OCI-LY1 (cell line): ENCODE measurements around the gene SLC25A31.

ENCODE experiments used
- EZH2 ChIP-seq: fragments of 200-600 bp; sonication (generic), shearing (Covaris generic); IDR thresholded peaks from 2 replicates; pipeline ENCODE4 v1.8.0; 2017; ENCODE audit warnings: borderline replicate concordance, mixed run types, mild to moderate bottlenecking, antibody characterized with exemption, low read length, moderate library complexity, mixed read lengths
- TF ChIP-seq, protein P1 (sequence below): fragments of 200-600 bp; sonication (generic), shearing (Covaris generic); IDR thresholded peaks from 2 replicates; pipeline ENCODE4 v1.5.1; 2017; ENCODE audit warnings: mild to moderate bottlenecking, antibody characterized with exemption, low read length, moderate library complexity, mixed read lengths

DNA sequence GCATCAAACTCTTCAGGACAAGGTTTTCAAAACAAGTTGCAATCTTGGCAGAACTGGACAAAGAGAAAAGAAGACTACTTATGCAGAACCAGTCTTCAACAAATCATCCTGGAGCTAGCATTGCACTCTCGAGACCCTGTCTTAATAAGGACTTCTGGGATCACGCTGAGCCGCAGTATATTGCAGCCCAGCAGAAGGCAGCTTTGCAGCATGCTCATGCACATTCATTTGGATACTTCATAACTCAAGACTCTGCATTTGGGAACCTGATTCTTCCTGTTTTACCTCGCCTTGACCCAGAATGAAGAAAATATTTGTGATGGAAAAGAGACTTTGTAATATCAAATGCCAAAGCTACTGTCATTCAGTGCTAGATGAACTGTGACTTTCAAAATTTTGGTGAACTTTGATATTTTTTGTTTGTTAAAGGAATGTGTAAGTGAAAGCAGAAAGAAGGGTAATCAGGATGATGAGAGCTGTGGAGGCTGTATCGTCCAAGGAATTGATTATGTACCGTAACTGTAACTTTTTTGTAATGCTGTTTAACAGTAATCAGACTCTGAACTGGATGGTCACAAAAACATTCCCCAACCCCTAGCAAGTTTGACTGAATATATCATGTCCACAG, 79.1 kb downstream of the SLC25A31 start:
- TF ChIP-seq, protein P1, sequence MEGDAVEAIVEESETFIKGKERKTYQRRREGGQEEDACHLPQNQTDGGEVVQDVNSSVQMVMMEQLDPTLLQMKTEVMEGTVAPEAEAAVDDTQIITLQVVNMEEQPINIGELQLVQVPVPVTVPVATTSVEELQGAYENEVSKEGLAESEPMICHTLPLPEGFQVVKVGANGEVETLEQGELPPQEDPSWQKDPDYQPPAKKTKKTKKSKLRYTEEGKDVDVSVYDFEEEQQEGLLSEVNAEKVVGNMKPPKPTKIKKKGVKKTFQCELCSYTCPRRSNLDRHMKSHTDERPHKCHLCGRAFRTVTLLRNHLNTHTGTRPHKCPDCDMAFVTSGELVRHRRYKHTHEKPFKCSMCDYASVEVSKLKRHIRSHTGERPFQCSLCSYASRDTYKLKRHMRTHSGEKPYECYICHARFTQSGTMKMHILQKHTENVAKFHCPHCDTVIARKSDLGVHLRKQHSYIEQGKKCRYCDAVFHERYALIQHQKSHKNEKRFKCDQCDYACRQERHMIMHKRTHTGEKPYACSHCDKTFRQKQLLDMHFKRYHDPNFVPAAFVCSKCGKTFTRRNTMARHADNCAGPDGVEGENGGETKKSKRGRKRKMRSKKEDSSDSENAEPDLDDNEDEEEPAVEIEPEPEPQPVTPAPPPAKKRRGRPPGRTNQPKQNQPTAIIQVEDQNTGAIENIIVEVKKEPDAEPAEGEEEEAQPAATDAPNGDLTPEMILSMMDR: no peak
- TF ChIP-seq EZH2: no peak
